ENCODE data around the gene VAMP7.
"Not testable (repeated sequence)": the region's sequence is repeated elsewhere in the genome, so short reads cannot be mapped to it uniquely, and the experiment has no call there.

The VAMP7 gene

DNA sequence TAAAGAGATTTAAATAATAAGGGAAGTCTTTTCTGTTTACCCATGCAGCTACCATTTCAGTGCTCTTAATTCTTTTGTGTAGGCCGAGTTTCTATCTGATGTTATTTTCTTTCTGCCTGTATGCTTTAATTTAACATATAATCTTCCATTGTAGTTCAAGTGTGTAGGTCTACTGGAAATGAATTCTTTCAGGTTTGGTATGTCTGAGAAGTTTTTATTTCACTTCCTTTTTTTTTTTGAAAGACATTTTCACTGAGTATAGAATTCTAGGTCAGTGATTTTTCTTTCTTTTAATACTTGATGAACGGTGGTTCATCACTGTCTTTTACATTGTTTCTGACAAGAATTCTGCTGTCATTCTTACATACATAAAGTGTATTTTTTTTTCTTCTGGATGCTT lies 42.1 kb downstream of the VAMP7 start:
- no peak for DNase-seq

DNA sequence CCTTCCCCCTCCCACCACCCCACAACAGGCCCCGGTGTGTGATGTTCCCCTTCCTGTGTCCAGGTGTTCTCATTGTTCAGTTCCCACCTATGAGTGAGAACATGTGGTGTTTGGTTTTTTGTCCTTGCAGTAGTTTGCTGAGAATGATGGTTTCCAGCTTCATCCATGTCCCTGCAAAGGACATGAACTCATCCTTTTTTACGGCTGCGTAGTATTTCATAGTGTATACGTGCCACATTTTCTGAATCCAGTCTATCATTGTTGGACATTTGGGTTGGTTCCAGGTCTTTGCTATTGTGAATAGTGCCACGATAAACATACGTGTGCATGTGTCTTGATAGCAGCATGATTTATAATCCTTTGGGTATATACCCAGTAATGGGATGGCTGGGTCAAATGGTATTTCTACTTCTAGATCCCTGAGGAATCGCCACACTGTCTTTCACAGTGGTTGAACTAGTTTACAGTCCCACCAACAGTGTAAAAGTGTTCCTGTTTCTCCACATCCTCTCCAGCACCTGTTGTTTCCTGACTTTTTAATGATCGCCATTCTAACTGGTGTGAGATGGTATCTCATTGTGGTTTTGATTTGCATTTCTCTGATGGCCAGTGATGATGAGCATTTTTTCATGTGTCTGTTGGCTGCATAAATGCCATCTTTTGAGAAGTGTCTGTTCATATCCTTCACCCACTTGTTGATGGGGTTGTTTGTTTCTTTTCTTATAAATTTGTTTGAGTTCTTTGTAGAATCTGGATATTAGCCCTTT lies 49.9 kb downstream of the VAMP7 start:
- not testable (repeated sequence) for DNase-seq

DNA sequence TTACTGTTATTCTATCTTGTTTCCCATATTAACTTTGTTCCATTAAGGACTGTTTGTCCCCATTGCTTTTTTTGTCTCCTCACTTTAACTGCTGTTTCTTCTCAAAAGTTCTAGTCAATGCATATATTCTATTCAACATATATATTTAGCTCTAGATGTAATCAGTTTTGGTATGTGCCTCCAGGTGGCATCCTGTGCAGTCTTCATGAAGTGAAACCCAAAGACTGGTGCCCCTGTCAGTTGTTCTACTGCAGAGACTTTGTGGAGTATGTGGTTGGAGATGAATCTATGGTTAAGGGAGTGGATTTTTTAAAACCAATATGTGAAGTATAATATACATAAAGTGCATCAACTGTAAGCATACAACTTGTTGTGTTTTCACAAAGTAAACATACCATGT lies 57.0 kb downstream of the VAMP7 start:
- DNase-seq: no peak

GRCh38 chrX:155949098-155949497 lies 68.0 kb downstream of the VAMP7 start:
- DNase-seq: no peak

DNA sequence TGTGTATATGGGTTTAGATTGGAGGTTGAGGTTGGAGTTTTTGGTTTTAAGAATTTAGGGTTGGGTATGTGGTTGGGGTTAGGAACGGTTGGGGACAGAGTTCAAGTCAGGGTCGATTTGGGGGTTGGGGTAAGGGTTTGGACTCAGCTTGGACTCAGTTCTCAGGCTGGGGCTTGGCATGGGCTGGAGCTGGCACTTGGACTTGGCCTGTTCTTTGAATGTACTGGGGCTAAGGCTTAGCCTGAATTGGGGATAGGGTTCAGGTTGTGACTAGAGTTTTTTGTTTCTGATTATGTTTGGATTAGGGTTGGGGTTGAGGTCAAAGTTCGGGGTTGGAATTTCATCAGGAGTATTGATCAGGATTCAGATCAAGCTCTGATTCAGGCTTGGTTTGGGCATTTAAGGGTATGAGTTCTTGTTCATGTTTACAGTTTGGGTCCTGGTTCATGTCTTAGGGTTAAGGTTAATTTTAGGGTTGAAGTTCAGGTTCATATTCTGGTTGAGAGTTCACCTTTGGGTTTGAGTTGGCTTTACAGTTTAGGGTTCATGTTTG lies 70.2 kb downstream of the VAMP7 start:
- no peak for DNase-seq

DNA sequence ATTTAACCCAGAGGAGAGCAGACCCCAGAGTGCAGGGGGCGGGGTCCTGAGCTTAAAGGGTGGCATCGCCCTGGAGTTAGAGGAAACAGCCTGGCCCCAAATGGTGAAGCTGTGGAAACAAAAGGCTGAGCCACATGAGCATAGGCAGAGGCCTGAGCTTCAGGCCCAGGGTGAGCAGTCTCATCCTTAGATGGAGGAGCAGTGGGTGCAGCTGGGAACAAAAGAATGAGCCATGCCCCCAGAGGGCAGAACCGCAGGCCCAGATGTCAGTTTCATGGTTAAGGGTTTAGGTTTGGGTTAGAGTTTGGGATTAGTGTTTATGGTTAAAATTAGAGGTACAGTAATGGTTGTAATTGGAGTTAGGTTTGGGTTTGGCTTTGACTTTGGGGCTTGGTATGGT lies 71.9 kb downstream of the VAMP7 start:
- no peak for DNase-seq

GRCh38 chrX:155954793-155955192 lies 73.6 kb downstream of the VAMP7 start:
- DNase-seq: no peak

GRCh38 chrX:155956099-155956498 lies 75.0 kb downstream of the VAMP7 start:
- no peak for DNase-seq

- DNase-seq: no peak
Measured at GRCh38 chrX:155956649-155957048, 75.5 kb downstream of the VAMP7 start.

DNA sequence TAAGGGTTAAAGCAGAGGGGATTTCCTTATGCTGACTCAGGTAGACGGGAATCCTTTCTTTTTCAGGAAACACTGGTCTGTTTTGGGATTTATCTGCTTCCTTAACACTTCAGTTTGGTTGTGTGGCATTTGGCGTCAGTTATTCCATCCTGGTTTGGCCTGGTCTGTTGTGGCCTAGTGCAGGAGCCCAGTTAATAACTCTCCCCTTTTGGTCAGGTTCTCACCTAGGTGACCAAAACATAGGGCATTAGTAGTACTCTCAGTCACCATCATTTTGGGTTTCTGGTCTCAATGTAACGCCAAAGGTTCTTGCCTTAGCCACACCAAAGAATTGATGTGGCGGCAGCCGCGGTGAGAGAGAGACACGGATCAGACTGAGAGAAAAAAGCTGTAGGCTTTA lies 76.7 kb downstream of the VAMP7 start:
- DNase-seq: no peak

GRCh38 chrX:155959018-155959587 lies 78.0 kb downstream of the VAMP7 start:
- no peak for DNase-seq

GRCh38 chrX:155962906-155963305 lies 81.8 kb downstream of the VAMP7 start:
- no peak for DNase-seq

GRCh38 chrX:155966876-155967275 lies 85.7 kb downstream of the VAMP7 start:
- DNase-seq: peak; percentile 17

- DNase-seq: no peak
Measured at GRCh38 chrX:155967653-155968325, 86.6 kb downstream of the VAMP7 start.

DNA sequence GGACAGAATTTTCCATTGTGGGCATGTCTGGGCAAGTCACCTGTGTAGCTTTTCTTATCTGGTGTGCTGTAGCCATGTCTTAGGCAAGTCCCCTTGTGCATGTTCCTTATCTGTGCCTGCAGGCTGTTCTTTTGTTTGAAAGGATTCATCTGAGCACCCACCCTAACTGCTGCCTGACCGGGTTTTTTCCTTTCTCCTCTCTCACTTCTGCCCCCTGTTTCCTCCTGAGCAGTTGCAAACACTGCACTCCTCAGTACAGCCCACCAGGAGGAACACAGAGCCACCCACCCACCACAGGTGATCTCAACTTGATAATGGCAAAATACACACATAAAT lies 87.1 kb downstream of the VAMP7 start:
- no peak for DNase-seq

DNA sequence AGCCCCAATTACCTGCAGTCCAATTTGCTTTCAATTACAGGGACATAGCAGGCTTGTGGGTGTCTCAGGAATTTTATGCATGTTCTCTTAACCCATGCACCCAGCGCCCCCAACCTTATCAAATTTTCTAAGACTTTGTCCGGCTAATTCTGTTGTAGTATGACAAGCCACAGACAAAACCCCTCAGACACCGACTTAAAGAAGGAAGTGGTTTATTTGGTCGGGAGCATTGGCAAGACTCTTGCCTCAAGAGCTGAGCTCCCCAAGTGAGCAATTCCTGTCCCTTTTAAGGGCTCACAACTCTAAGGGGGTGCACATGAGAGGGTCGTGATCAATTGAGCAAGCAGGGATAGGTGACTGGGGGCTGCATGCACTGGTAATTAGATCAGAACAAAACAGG lies 87.6 kb downstream of the VAMP7 start:
- DNase-seq: no peak

- DNase-seq: not testable (repeated sequence)
Measured at GRCh38 chrX:155971658-155972057, 90.5 kb downstream of the VAMP7 start.

DNA sequence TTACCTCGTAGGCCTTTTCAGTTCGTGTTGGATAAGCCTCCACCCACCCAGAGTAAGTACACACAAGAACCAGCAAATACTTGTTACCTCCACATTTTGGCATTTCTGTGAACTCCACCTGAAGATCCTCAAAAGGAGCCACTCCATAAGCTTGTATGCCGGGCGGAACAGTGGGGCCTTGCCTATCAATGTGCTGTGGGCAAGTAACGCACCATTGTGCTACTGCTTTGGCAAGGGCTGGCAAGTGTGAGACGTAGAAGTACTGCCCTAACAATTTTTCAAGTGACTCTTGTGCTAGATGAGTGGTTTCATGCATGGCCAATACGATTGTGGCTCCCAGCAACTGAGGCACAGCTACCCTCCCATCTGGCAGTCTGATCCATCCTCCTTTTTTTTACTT lies 91.1 kb downstream of the VAMP7 start:
- not testable (repeated sequence) for DNase-seq

- DNase-seq: no peak
Measured at GRCh38 chrX:155983326-155983725, 102.2 kb downstream of the VAMP7 start.

DNA sequence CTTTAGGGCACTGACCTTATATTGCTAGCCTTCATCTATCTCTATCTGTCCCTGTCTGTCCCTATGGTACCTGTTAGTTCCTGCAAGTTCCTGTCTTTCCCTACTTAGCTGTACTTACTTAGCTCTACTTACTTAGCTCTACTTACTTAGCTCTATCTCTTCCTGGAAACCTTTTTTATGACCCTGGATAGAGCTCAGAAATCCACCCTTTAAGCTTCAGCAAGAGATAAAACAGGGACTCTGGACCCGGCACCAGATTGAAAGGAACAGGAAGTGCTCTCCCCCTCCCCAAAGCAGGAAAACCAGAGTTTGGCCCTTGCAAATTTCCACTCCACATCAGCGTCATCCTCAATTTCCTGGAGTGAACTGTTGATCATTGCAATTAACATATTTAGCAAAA lies 104.1 kb downstream of the VAMP7 start:
- no peak for DNase-seq

DNA sequence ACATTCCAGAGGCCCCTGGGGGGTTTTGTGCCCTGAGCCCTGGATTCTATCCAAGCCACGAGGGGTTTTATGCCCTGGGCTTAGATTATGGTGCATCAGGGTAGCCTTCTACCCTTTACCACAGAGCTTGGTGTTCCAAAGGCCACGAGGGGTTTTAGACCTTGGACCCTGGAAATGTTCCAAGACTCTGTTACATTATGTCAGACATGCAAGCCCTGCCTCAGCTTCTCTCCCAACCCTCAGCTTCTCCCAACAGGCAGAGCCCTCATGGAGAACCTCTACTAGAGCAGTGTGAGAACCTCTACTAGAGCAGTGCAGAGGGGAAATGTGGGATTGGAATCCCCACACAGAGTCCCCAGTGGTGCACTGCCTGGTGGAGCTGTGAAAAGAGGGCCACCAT lies 105.8 kb downstream of the VAMP7 start:
- DNase-seq: not testable (repeated sequence)

DNA sequence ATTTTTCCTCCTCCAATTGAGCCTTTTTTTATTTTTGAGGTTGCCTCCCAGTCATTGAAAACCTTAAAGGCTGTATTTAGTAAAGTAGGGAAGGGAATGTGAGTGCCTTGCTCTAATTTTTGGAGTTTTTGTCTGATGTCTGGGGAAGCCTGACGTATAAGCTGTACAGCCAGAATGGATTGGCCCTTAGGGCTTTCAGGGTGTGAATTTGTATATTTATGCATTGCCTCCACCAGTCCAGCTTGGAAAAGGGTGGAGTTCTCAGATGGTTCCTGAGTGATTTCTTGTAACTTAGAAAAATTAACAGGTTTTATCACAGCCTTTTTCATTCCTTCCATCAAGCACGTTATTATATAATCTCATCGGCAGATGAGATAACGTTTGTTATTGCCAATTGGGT lies 107.7 kb downstream of the VAMP7 start:
- DNase-seq: no peak
